GM19324 (cell line): ENCODE data around the gene PCDHA9.
"Not testable (repeated sequence)": the region's sequence is repeated elsewhere in the genome, so short reads cannot be mapped to it uniquely, and the experiment has no call there.

ENCODE experiments used
- ATAC-seq: cut with Tn5 transposase; IDR thresholded peaks from one replicate; pipeline ENCODE4 v1.9.1; 2021; ENCODE audit warnings: mild to moderate bottlenecking, moderate library complexity; ENCODE audit not compliant: unreplicated experiment, low FRiP score

The PCDHA9 gene, protein sequence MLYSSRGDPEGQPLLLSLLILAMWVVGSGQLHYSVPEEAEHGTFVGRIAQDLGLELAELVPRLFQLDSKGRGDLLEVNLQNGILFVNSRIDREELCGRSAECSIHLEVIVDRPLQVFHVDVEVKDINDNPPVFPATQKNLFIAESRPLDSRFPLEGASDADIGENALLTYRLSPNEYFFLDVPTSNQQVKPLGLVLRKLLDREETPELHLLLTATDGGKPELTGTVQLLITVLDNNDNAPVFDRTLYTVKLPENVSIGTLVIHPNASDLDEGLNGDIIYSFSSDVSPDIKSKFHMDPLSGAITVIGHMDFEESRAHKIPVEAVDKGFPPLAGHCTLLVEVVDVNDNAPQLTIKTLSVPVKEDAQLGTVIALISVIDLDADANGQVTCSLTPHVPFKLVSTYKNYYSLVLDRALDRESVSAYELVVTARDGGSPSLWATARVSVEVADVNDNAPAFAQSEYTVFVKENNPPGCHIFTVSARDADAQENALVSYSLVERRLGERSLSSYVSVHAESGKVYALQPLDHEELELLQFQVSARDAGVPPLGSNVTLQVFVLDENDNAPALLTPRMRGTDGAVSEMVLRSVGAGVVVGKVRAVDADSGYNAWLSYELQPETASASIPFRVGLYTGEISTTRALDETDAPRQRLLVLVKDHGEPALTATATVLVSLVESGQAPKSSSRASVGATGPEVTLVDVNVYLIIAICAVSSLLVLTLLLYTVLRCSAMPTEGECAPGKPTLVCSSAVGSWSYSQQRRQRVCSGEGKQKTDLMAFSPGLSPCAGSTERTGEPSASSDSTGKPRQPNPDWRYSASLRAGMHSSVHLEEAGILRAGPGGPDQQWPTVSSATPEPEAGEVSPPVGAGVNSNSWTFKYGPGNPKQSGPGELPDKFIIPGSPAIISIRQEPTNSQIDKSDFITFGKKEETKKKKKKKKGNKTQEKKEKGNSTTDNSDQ

DNA sequence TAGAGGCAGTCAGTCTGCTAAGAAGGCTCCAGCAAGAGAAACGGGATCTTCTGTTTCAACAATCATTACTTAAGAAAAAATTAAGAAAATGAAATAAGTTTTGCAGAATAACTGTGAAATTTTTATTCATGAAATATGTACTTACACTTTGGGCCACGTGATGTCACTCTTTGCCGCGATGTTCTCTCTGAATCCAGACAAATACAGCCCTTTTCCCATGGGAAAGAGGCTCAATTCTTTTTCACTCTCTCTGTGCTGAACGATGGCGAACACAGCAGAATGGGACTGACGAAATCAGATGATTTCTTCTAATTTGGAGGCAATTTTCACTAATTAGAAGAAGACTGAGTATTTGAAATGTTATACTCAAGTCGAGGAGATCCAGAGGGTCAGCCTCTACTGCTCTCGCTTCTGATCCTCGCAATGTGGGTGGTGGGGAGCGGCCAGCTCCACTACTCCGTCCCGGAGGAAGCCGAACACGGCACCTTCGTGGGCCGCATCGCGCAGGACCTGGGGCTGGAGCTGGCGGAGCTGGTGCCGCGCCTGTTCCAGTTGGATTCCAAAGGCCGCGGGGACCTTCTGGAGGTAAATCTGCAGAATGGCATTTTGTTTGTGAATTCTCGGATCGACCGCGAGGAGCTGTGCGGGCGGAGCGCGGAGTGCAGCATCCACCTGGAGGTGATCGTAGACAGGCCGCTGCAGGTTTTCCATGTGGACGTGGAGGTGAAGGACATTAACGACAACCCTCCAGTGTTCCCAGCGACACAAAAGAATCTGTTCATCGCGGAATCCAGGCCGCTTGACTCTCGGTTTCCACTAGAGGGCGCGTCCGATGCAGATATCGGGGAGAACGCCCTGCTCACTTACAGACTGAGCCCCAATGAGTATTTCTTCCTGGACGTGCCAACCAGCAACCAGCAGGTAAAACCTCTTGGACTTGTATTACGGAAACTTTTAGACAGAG is at the start of gene PCDHA9:
TSS of gene PCDHA9 (plus strand) at position 244 of the 964 bp plus-strand sequence. CDS start at position 358, 114 bp downstream.
- not testable (repeated sequence) for ATAC-seq

DNA sequence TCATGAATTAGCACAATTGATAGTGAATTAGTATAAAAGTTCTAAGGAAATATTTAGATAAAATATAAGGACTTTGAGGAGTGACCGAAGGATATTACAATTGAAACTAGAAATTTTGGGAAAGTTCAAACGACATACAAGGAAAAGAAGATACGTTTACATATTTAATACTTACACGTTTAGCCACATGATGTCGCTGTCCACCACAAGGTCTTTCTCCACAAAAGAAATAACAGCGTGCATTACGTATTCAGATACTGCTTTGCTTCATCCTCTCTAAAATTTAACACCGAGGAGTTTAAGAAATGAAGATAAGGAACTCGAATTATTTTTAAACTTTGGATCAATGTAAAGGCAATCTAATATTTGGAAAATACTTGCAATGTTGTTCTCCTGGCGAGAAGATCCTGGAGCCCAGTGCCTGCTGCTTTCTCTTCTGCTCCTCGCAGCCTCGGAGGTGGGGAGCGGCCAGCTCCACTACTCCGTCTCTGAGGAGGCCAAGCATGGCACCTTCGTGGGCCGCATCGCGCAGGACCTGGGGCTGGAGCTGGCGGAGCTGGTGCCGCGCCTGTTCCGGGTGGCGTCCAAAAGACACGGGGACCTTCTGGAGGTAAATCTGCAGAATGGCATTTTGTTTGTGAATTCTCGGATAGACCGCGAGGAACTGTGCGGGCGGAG is 47.2 kb upstream of the PCDHA9 start, which contains the start of gene PCDHA3:
TSS of gene PCDHA3 (plus strand) at position 242 of the 678 bp plus-strand sequence.
- ATAC-seq = no peak

DNA sequence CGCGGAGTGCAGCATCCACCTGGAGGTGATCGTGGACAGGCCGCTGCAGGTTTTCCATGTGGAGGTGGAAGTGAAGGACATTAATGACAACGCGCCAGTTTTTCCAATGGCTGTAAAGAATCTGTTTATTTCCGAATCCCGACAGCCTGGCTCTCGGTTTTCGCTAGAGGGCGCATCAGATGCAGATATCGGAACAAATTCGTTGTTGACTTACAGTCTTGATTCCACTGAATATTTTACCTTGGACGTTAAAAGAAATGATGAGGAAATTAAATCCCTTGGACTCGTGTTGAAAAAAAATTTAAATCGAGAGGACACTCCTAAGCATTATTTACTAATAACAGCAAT is 46.7 kb upstream of the PCDHA9 start:
- no peak for ATAC-seq

DNA sequence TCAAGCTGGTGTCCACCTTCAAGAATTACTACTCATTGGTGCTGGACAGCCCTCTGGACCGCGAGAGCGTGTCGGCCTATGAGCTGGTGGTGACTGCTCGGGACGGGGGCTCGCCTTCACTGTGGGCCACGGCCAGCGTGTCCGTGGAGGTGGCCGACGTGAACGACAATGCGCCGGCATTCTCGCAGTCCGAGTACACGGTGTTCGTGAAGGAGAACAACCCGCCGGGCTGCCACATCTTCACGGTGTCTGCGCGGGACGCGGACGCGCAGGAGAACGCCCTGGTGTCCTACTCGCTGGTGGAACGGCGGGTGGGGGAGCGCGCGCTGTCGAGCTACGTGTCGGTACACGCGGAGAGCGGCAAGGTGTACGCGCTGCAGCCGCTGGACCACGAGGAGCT is 45.8 kb upstream of the PCDHA9 start:
- not testable (repeated sequence) for ATAC-seq

DNA sequence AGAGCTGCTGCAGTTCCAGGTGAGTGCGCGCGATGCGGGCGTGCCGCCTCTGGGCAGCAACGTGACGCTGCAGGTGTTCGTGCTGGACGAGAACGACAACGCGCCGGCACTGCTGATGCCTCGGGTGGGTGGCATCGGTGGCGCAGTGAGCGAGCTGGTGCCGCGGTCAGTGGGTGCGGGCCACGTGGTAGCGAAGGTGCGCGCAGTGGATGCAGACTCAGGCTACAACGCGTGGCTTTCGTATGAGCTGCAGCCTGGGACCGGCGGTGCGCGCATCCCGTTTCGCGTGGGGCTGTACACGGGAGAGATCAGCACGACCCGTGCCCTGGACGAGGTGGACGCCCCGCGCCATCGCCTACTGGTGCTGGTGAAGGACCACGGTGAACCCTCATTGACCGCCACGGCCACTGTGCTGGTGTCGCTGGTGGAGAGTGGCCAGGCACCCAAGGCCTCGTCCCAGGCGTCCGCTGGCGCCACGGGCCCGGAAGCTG is 45.4 kb upstream of the PCDHA9 start:
- ATAC-seq = no peak

DNA sequence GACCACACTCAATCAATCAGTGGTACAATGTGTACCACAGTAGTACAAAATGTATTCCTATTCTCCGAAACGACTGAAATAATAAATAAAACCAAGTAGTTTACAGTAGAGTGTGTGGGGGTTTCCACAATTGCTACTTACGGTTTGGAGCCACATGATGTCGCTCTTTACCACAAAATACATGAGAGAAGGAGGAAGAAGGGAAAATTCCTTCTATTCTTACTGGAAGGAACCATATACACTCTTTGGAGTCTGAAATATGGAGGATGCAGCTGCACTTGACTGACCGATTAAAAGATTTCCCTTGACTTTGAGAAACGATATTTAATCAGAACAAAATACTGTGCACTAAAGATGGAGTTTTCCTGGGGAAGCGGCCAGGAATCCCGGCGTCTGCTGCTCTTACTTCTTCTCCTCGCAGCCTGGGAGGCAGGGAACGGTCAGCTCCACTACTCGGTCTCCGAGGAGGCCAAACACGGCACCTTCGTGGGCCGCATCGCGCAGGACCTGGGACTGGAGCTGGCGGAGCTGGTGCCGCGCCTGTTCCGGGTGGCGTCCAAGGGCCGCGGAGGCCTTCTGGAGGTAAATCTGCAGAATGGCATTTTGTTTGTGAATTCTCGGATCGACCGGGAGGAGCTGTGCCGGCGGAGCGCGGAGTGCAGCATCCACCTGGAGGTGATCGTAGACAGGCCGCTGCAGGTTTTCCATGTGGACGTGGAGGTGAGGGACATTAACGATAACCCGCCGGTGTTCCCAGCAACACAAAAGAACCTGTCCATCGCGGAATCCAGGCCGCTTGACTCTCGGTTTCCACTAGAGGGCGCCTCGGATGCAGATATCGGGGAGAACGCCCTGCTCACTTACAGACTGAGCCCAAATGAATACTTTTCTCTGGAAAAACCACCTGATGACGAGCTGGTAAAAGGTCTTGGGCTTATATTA is 41.1 kb upstream of the PCDHA9 start, which contains the start of gene PCDHA4:
TSS of gene PCDHA4 (plus strand) at position 235 of the 942 bp plus-strand sequence.
- ATAC-seq = no peak

DNA sequence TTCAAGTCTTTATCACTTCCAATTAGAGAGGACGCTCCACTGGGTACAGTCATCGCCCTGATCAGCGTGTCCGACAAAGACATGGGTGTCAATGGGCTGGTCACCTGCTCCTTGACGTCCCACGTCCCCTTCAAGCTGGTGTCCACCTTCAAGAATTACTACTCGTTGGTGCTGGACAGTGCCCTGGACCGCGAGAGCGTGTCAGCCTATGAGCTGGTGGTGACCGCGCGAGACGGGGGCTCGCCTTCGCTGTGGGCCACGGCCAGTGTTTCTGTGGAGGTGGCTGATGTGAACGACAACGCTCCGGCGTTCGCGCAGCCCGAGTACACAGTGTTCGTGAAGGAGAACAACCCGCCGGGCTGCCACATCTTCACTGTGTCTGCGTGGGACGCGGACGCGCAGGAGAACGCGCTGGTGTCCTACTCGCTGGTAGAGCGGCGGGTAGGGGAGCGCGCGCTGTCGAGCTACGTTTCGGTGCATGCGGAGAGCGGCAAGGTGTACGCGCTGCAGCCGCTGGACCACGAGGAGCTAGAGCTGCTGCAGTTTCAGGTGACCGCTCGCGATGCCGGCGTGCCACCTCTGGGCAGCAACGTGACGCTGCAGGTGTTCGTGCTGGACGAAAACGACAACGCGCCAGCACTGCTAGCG is 39.8 kb upstream of the PCDHA9 start:
- not testable (repeated sequence) for ATAC-seq

DNA sequence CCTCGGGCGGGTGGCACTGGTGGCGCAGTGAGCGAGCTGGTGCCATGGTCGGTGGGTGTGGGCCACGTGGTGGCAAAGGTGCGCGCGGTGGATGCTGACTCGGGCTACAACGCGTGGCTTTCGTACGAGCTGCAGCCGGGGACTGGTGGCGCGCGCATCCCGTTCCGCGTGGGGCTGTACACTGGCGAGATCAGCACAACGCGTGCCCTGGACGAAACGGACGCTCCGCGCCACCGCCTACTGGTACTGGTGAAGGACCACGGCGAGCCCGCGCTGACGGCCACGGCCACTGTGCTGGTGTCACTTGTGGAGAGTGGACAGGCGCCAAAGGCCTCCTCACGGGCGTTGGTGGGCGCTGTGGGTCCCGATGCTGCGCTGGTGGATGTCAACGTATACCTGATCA is 39.3 kb upstream of the PCDHA9 start:
- ATAC-seq = no peak

DNA sequence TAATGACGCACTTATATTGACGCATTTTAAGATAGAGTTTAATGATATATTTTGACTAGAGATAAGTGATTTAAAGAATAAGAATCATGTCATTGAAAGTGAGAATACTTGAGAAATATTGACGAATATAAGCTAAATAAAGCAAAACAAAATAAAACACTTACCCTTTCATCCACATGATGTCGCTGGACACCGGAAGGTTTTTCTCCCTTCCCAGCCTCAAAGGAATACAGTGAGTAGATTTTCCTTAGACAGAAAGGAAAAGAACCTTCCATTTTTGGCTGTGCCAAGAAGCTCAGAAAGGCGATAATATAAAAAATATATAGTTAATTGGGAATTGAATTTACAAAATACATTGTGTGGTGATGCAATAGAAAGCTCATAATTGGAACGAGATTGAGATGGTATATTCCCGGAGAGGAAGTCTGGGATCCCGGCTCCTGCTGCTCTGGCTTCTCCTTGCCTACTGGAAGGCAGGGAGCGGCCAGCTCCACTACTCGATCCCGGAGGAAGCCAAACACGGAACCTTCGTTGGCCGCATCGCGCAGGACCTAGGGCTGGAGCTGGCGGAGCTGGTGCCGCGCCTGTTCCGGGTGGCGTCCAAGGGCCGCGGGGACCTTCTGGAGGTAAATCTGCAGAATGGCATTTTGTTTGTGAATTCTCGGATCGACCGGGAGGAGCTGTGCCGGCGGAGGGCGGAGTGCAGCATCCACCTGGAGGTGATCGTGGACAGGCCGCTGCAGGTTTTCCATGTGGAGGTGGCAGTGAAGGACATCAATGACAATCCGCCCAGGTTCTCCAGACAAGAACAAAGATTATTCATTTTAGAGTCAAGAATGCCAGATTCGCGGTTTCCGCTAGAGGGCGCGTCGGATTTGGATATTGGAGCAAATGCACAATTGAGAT is 26.6 kb upstream of the PCDHA9 start, which contains the start of gene PCDHA5:
TSS of gene PCDHA5 (plus strand) at position 239 of the 906 bp plus-strand sequence.
- ATAC-seq = no peak

DNA sequence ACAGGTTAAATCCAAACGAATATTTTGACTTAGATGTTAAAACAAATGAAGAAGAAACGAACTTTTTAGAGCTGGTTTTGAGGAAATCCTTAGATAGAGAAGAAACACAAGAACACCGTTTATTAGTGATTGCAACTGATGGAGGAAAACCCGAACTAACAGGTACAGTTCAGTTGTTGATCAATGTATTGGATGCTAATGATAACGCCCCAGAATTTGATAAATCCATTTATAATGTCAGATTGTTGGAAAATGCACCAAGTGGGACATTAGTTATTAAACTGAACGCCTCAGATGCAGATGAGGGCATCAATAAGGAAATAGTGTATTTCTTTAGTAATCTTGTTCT is 25.9 kb upstream of the PCDHA9 start:
- no peak for ATAC-seq

DNA sequence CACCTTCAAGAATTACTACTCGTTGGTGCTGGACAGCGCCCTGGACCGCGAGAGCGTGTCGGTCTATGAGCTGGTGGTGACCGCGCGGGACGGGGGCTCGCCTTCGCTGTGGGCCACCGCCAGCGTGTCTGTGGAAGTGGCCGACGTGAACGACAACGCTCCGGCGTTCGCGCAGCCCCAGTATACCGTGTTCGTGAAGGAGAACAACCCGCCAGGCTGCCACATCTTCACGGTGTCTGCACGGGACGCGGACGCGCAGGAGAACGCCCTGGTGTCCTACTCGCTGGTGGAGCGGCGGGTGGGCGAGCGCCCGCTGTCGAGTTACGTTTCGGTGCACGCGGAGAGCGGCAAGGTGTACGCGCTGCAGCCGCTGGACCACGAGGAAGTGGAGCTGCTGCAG is 25.2 kb upstream of the PCDHA9 start:
- not testable (repeated sequence) for ATAC-seq

DNA sequence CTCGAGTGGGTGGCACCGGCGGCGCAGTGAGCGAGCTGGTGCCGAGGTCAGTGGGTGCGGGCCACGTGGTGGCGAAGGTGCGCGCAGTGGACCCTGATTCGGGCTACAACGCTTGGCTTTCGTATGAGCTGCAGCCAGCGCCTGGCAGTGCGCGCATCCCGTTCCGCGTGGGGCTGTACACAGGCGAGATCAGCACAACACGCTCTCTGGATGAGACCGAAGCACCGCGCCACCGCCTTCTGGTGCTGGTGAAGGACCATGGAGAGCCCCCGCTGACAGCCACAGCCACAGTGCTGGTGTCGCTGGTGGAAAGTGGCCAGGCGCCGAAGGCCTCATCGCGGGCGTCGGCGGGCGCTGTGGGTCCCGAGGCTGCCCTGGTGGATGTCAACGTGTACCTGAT is 24.7 kb upstream of the PCDHA9 start:
- ATAC-seq = no peak

DNA sequence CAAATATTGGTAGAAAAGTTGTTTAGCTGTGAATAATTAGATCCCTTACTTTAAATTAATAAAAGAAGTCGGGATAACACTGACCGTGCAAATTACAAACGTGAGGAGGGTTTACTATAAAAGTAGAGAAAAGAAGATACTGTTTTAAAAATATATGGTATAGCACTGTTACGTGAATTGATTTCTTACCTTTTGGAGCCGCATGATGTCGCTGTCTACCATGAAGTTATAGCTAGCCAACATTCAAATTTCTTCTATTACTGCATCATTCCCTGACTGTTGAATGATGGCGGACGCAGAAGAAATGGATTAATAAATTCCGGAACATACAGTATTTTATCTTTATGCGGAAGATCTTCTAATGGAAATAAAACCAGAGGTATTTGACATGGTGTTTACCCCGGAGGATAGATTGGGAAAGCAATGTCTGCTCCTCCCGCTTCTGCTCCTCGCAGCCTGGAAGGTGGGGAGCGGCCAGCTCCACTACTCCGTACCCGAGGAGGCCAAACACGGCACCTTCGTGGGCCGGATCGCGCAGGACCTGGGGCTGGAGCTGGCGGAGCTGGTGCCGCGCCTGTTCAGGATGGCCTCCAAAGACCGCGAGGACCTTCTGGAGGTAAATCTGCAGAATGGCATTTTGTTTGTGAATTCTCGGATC is 20.3 kb upstream of the PCDHA9 start, which contains the start of gene PCDHA6:
TSS of gene PCDHA6 (plus strand) at position 257 of the 658 bp plus-strand sequence. CDS start at position 389, 132 bp downstream.
- ATAC-seq = no peak

DNA sequence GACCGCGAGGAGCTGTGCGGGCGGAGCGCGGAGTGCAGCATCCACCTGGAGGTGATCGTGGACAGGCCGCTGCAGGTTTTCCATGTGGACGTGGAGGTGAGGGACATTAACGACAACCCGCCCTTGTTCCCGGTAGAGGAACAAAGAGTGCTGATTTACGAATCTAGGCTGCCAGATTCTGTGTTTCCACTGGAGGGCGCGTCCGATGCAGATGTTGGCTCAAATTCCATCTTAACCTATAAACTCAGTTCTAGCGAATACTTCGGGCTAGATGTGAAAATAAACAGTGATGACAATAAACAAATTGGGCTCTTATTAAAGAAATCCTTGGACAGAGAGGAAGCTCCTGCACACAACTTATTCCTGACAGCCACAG is 19.8 kb upstream of the PCDHA9 start:
- ATAC-seq = no peak

DNA sequence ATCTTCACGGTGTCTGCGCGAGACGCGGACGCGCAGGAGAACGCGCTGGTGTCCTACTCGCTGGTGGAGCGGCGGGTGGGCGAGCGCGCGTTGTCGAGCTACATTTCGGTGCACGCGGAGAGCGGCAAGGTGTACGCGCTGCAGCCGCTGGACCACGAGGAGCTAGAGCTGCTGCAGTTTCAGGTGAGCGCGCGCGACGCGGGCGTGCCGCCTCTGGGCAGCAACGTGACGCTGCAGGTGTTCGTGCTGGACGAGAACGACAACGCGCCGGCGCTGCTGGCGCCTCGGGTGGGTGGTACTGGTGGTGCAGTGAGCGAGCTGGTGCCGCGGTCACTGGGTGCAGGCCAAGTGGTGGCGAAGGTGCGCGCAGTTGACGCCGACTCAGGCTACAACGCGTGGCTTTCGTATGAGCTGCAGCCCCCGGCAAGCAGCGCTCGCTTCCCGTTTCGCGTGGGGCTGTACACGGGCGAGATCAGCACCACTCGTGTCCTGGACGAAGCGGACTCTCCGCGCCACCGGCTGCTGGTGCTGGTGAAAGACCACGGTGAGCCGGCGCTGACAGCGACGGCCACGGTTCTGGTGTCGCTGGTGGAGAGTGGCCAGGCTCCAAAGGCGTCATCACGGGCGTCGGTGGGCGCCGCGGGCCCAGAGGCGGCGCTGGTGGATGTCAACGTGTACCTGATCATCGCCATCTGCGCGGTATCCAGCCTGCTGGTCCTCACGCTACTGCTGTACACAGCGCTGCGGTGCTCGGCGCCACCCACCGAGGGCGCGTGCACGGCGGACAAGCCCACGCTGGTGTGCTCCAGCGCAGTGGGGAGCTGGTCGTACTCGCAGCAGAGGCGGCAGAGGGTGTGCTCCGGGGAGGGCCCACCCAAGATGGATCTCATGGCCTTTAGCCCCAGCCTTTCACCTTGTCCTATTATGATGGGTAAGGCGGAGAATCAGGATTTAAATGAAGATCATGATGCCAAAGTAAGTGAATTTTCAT is 18.4 kb upstream of the PCDHA9 start:
- not testable (repeated sequence) for ATAC-seq
